GF-D8 (cell line): ENCODE data around the gene AP1S1.

Experiments
- DNase-seq: peaks from one replicate; lab custom pipeline; 2025; lab: John Stamatoyannopoulos, UW

Gene AP1S1

GRCh38 chr7:101200862-101201599 is 46.8 kb downstream of the AP1S1 start, which contains the start of gene MOGAT3:
Gene MOGAT3, minus strand, starts transcription at chr7:101201036. Its CDS starts 182 bp downstream, at chr7:101200854.
- no peak for DNase-seq

GRCh38 chr7:101201695-101202602 is 47.7 kb downstream of the AP1S1 start:
- no peak for DNase-seq

GRCh38 chr7:101202603-101202918 is 48.3 kb downstream of the AP1S1 start:
- no peak for DNase-seq

GRCh38 chr7:101203740-101204738 is 49.8 kb downstream of the AP1S1 start:
- peak; percentile 62 for DNase-seq

- DNase-seq, result no peak
Observed at GRCh38 chr7:101205901-101206664, 51.8 kb downstream of the AP1S1 start.

- DNase-seq, result no peak
Observed at GRCh38 chr7:101206665-101207042, 52.4 kb downstream of the AP1S1 start.

GRCh38 chr7:101207459-101207858 is 53.2 kb downstream of the AP1S1 start:
- DNase-seq, result no peak

- DNase-seq, result no peak
Observed at GRCh38 chr7:101208794-101209193, 54.5 kb downstream of the AP1S1 start.

- DNase-seq, result no peak
Observed at GRCh38 chr7:101210143-101210542, 55.9 kb downstream of the AP1S1 start.
